MM.1S (cell line): Measurements from ENCODE around the gene CHFR.
"Not testable (repeated sequence)": the region's sequence is repeated elsewhere in the genome, so short reads cannot be mapped to it uniquely, and the experiment has no call there.

ENCODE experiments used
- DNase-seq: peaks from one replicate; pipeline ENCODE4 v3.0.0-alpha.2; 2015
- H2AFZ ChIP-seq: fragments of 300-600 bp; sonication (generic); 2 replicates; pipeline ENCODE4 v1.6.0; 2016; ENCODE audit warnings: antibody characterized with exemption, low read length
- H3F3A ChIP-seq: fragments of 300-600 bp; sonication (generic); 2 replicates; pipeline ENCODE4 v1.6.1; 2016; ENCODE audit warnings: mild to moderate bottlenecking, antibody characterized with exemption, low read length, moderate library complexity, mixed read lengths; ENCODE audit not compliant: insufficient read depth
- H3K27ac ChIP-seq: fragments of 300-600 bp; sonication (generic); 2 replicates; pipeline ENCODE4 v1.5.1; 2016; ENCODE audit warnings: mild to moderate bottlenecking, low read length
- H3K27me3 ChIP-seq: fragments of 300-600 bp; sonication (generic); replicated peaks from 2 replicates; pipeline ENCODE4 v1.6.0; 2016; ENCODE audit warnings: low read length; ENCODE audit not compliant: insufficient read depth
- H3K36me3 ChIP-seq: fragments of 300-600 bp; sonication (generic); replicated peaks from 2 replicates; pipeline ENCODE4 v1.6.1; 2016; ENCODE audit warnings: mild to moderate bottlenecking, low read length, mixed read lengths; ENCODE audit not compliant: insufficient read depth
- H3K4me1 ChIP-seq: fragments of 300-600 bp; sonication (generic); 2 replicates; pipeline ENCODE4 v1.6.1; 2016; ENCODE audit warnings: low read length, mixed read lengths
- H3K4me2 ChIP-seq: fragments of 300-600 bp; sonication (generic); 2 replicates; pipeline ENCODE4 v1.6.0; 2016; ENCODE audit warnings: low read depth, low read length
- H3K4me3 ChIP-seq: fragments of 300-600 bp; sonication (generic); 2 replicates; pipeline ENCODE4 v1.5.1; 2016; ENCODE audit warnings: low read length, mixed read lengths
- H3K79me2 ChIP-seq: fragments of 300-600 bp; sonication (generic); 2 replicates; pipeline ENCODE4 v1.6.1; 2016; ENCODE audit warnings: mixed run types, low read length, mixed read lengths
- H3K9ac ChIP-seq: fragments of 300-600 bp; sonication (generic); 2 replicates; pipeline ENCODE4 v1.6.1; 2016; ENCODE audit warnings: low read length, mixed read lengths
- H3K9me2 ChIP-seq: fragments of 300-600 bp; sonication (generic); replicated peaks from 2 replicates; pipeline ENCODE4 v1.6.1; 2016; ENCODE audit warnings: mild to moderate bottlenecking, low read length, mixed read lengths; ENCODE audit not compliant: insufficient read depth
- H3K9me3 ChIP-seq: fragments of 300-600 bp; sonication (generic); replicated peaks from 2 replicates; pipeline ENCODE4 v1.6.1; 2016; ENCODE audit warnings: mild to moderate bottlenecking, low read length, mixed read lengths; ENCODE audit not compliant: insufficient read depth
- H4K20me1 ChIP-seq: fragments of 300-600 bp; sonication (generic); 2 replicates; pipeline ENCODE4 v1.6.1; 2016; ENCODE audit warnings: mild to moderate bottlenecking, low read length, moderate library complexity, mixed read lengths; ENCODE audit not compliant: insufficient read depth
- EZH2 ChIP-seq: fragments of 300-600 bp; sonication (generic); optimal IDR thresholded peaks from 2 replicates; pipeline ENCODE3; 2017; ENCODE audit warnings: low read depth, mild to moderate bottlenecking, antibody characterized with exemption, low read length, mixed read lengths
- EZH2phosphoT487 ChIP-seq: fragments of 300-600 bp; sonication (generic); IDR thresholded peaks from 2 replicates; pipeline ENCODE4 v1.6.1; 2018; ENCODE audit warnings: antibody characterized with exemption, low read length
- TF ChIP-seq, protein P1 (sequence below): fragments of 300-600 bp; sonication (generic); IDR thresholded peaks from 2 replicates; pipeline ENCODE4 v1.5.1; 2016; ENCODE audit warnings: antibody characterized with exemption, low read length, mixed read lengths

Gene CHFR

DNA sequence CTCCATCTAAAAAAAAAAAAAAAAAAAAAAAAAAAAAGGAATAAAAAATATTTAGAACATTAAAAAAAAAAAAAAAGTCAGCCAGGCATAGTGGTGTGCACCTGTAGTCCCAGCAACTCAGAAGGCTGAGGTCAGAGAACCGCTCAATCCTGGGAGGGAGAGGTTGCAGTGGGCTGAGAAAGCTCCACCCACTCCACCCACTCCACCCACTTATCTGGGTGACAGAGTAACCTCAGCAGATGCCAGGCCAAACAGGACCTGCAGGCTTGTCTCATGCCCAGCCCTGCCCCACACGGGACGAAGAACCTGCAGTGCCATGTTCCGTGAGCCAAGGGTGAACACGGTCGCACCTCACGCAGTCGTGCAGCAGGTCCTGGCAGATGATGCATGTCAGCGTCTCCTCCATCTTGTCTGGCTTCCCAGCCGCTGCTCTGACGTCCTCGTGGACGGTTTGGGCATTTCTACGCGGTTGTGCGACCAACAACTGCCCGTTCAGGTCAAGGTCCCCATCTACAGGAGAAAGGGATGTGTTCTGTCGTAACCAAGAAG is 28.6 kb downstream of the CHFR start:
- no peak for TF ChIP-seq EZH2phosphoT487
- no peak for TF ChIP-seq EZH2
- TF ChIP-seq, protein P1, sequence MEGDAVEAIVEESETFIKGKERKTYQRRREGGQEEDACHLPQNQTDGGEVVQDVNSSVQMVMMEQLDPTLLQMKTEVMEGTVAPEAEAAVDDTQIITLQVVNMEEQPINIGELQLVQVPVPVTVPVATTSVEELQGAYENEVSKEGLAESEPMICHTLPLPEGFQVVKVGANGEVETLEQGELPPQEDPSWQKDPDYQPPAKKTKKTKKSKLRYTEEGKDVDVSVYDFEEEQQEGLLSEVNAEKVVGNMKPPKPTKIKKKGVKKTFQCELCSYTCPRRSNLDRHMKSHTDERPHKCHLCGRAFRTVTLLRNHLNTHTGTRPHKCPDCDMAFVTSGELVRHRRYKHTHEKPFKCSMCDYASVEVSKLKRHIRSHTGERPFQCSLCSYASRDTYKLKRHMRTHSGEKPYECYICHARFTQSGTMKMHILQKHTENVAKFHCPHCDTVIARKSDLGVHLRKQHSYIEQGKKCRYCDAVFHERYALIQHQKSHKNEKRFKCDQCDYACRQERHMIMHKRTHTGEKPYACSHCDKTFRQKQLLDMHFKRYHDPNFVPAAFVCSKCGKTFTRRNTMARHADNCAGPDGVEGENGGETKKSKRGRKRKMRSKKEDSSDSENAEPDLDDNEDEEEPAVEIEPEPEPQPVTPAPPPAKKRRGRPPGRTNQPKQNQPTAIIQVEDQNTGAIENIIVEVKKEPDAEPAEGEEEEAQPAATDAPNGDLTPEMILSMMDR, result no peak
- Histone ChIP-seq H3K4me1 (no peaks in the 10 kb centered on the region), H3K4me2 (no peak overlapping the region), H3K9ac (no peak overlapping the region), H3K36me3 (no peaks in the 10 kb centered on the region), H3F3A (no peaks in the 10 kb centered on the region), H3K27ac (no peak overlapping the region), H3K27me3 (no peaks in the 10 kb centered on the region), H3K9me2 (no peaks in the 10 kb centered on the region), H3K4me3 (no peak overlapping the region), H3K79me2 (no peaks in the 10 kb centered on the region), H4K20me1 (no peaks in the 10 kb centered on the region), H2AFZ (no peak overlapping the region), H3K9me3 (no peaks in the 10 kb centered on the region)
- DNase-seq, result no peak

DNA sequence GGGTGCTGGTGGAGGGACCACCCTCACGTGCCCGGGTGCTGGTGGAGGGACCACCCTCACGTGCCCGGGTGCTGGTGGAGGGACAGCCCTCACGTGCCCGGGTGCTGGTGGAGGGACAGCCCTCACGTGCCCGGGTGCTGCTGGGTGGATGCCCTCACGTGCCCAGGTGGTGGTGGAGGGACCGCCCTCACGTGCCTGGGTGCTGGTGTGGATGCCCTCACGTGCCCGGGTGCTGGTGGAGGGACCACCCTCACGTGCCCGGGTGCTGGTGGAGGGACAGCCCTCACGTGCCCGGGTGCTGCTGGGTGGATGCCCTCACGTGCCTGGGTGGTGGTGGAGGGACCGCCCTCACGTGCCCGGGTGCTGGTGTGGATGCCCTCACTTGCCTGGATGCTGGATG is 30.4 kb downstream of the CHFR start:
- H3K9ac ChIP-seq, H3K4me2 ChIP-seq, H3K9me3 ChIP-seq, H3K79me2 ChIP-seq, H3K36me3 ChIP-seq, DNase-seq, H3K4me1 ChIP-seq, H3F3A ChIP-seq, H2AFZ ChIP-seq, H3K9me2 ChIP-seq, H3K27me3 ChIP-seq, H3K4me3 ChIP-seq, H3K27ac ChIP-seq, H4K20me1 ChIP-seq: not testable (repeated sequence)

DNA sequence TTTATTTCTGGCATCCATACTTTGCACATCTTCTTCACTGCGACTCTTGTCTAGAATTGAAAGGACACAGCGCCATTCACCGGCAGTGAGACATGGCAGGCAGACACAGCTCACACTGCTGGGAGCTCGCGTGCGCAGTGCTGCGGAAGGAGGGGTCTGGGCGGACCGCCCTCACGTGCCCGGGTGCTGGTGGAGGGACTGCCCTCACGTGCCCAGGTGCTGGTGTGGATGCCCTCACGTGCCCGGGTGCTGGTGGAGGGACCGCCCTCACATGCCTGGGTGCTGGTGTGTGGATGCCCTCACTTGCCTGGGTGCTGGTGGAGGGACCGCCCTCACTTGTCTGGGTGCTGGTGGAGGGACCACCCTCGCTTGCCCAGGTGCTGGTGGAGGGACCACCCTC is 30.8 kb downstream of the CHFR start:
- TF ChIP-seq EZH2, result no peak
- no peak for TF ChIP-seq EZH2phosphoT487
- TF ChIP-seq, protein P1, result no peak
- Histone ChIP-seq H3K9ac (no peak overlapping the region), H3F3A (no peaks in the 10 kb centered on the region), H3K9me2 (no peaks in the 10 kb centered on the region), H3K27me3 (no peaks in the 10 kb centered on the region), H3K36me3 (no peaks in the 10 kb centered on the region), H3K4me3 (no peak overlapping the region), H3K4me1 (no peaks in the 10 kb centered on the region), H3K27ac (no peak overlapping the region), H3K9me3 (no peaks in the 10 kb centered on the region), H4K20me1 (no peaks in the 10 kb centered on the region), H2AFZ (no peak overlapping the region), H3K4me2 (no peak overlapping the region), H3K79me2 (no peaks in the 10 kb centered on the region)
- no peak for DNase-seq

DNA sequence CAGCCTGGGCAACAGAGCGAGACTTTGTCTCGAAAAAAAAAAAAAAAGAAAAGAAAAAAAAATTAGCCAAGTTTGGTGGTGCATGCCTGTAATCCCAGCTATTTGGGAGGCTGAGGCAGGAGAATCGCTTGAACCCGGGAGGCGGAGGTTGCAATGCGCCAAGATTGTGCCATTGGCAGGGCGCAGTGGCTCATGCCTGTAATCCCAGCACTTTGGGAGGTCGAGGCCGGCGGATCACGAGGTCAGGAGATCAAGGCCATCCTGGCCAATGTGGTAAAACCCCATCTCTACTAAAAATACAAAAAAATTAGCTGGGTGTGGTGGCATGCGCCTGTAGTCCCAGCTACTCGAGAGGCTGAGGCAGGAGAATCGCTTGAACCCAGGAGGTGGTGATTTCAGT is 32.2 kb downstream of the CHFR start:
- DNase-seq, H3K4me2 ChIP-seq, H3K9me2 ChIP-seq, H3K9me3 ChIP-seq, H3K79me2 ChIP-seq, H3K36me3 ChIP-seq, H3K27ac ChIP-seq, H3F3A ChIP-seq, H3K4me3 ChIP-seq, H3K9ac ChIP-seq, H3K4me1 ChIP-seq, H3K27me3 ChIP-seq, H4K20me1 ChIP-seq, H2AFZ ChIP-seq: not testable (repeated sequence)
